Inferior parietal cortex (tissue), 1 donor: ENCODE measurements around the gene SIDT2.
"Not testable (repeated sequence)": the region's sequence is repeated elsewhere in the genome, so short reads cannot be mapped to it uniquely, and the experiment has no call there.

Experiments
- DNase-seq: peaks from one replicate; pipeline ENCODE4 v3.0.0-alpha.2; 2016; ENCODE audit errors: extremely low spot score

The SIDT2 gene

GRCh38 chr11:117204283-117205080 lies 25.9 kb downstream of the SIDT2 start:
- no peak for DNase-seq

GRCh38 chr11:117205211-117205818 lies 26.8 kb downstream of the SIDT2 start:
- no peak for DNase-seq

GRCh38 chr11:117206111-117206510 lies 27.6 kb downstream of the SIDT2 start:
- DNase-seq: not testable (repeated sequence)

GRCh38 chr11:117206859-117207258 lies 28.3 kb downstream of the SIDT2 start:
- not testable (repeated sequence) for DNase-seq

- DNase-seq: not testable (repeated sequence)
Measured at GRCh38 chr11:117207481-117207880, 28.9 kb downstream of the SIDT2 start.

GRCh38 chr11:117208710-117209109 lies 30.2 kb downstream of the SIDT2 start:
- DNase-seq: not testable (repeated sequence)

- not testable (repeated sequence) for DNase-seq
Measured at GRCh38 chr11:117209351-117210125, 31.0 kb downstream of the SIDT2 start.

GRCh38 chr11:117210620-117211019 lies 32.1 kb downstream of the SIDT2 start:
- no peak for DNase-seq

GRCh38 chr11:117212697-117213355 lies 34.3 kb downstream of the SIDT2 start:
- DNase-seq: no peak

GRCh38 chr11:117214404-117215110 lies 36.0 kb downstream of the SIDT2 start:
- DNase-seq: no peak

- DNase-seq: no peak
Measured at GRCh38 chr11:117217141-117218084, 38.9 kb downstream of the SIDT2 start.

GRCh38 chr11:117218133-117218915 lies 39.8 kb downstream of the SIDT2 start:
- no peak for DNase-seq

GRCh38 chr11:117219001-117219400 lies 40.5 kb downstream of the SIDT2 start:
- DNase-seq: no peak

GRCh38 chr11:117219455-117219854 lies 40.9 kb downstream of the SIDT2 start:
- no peak for DNase-seq

- no peak for DNase-seq
Measured at GRCh38 chr11:117219995-117220394, 41.5 kb downstream of the SIDT2 start.

- DNase-seq: no peak
Measured at GRCh38 chr11:117220568-117220967, 42.0 kb downstream of the SIDT2 start.

- no peak for DNase-seq
Measured at GRCh38 chr11:117220999-117221774, 42.6 kb downstream of the SIDT2 start.

GRCh38 chr11:117221775-117222517 lies 43.4 kb downstream of the SIDT2 start:
- DNase-seq: no peak
